NCI-H2171 treated with DMSO at 0.1 percent for 48 hours (cell line): ENCODE measurements around the gene MTARC2.
"Not testable (repeated sequence)": the region's sequence is repeated elsewhere in the genome, so short reads cannot be mapped to it uniquely, and the experiment has no call there.

Experiments used
- DNase-seq: peaks from one replicate; lab custom pipeline; 2025; lab: John Stamatoyannopoulos, UW

The MTARC2 gene

DNA sequence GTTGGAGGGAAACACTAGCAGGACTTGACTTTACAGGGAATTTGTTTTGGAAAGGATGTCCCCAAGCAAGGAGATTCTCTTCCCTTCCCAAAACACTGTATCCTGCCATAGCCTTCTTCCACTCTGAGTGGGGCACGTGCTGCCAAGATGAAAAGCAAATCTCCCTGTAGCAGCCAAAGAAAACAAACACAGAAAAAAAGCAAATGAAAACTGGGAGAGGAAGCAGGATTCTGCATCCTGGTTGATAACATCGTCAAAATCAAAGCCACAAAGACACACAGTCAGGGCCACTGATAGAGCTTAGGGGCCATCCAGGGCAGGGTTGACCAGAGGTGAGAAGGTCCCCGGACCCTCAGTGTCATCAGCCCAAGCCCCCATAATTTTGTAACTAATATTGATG is 16.0 kb upstream of the MTARC2 start:
- no peak for DNase-seq

DNA sequence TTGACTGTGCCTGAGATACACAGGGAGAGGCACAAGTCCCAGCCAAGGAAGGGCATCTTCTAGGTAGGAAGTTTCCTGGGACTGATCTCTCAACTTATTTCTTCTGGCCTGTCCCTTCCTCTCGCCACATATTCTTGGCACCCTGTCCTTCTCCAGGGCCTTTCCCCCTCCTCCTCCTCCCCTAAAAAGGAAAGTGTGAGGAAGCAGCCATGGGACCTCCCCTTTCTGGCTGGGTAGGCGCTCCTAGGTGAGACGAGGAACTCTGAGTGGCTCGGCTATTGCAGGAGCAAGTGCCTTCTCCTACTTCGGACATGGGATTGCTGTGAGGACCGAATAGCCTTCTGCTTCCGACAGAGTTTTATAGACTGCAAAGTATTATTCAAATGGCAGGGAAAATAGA is 15.5 kb upstream of the MTARC2 start:
- no peak for DNase-seq

DNA sequence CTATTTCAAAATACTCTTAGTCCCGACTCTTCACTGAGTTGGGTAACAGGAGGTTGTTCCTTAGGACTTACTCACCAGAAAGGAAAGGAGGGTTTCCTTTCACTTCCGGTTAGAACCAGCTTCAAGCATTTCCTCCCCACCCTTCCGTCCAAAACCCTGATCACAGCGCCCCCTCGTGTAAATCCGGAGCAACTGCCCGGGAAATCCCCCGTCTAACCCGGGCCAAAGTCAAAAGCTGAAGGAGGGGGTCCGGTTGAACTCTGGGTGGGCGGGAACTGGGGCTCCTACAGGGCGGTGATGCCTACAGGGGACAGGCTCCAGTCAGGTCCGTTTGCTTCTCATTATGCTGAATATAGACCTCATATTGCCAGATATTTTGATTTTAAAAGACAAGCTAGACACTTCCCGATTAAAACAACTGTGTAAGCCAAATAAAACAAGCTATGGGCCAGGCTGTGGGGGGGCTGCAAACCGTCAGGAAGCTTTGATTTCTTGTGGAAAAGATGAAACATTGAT is 15.0 kb upstream of the MTARC2 start:
- peak; percentile 79 for DNase-seq

DNA sequence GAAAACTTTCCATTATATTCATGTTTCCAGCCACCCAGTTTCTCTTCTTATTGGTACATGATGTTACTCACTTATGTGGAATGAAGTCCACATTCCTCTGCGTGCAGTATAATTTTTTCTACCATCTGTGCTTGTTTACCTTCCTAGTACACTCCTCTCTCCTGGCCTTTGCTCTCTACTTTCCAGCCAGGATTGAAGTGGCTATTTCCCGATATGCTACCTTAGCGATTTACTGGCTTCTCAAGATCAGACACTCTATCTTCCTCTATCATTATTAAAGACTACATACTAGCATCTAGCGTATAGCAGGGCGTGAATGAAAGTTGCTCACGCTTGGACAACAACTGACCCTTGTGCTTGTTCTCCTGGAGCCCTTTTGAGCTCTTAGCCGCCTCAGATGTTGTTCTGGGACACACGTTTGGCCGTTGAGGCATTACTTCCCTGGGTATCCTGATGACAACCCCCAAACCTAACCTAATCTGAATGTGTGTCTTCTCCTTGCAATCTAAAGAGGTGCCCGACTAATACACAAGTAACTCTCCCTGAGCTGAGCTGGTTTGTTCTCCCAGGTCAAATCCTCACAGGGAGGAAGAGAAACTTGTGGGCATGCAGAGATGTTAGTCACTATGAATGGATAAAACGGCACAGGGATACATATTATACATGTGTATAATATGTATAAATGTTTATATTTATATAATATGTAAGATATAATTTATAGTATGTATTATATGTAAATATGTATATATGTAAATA is 13.4 kb upstream of the MTARC2 start:
- peak; percentile 27 for DNase-seq

DNA sequence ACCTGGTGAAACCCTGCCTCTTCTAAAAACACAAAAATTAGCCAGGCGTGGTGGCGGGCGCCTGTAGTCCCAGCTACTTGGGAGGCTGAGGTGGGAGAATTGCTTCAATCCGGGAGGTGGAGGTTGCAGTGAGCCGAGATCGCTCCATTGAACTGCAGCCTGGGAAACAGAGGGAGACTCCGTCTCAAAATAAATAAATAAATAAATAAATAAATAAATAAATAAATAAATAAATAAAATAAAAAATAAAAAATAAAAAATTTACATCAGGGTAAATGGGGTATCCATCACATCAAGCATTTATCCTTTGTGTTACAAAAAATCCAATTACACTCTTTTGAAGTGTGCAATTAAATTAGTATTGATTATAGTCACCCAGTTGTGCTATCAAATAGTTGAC is 11.8 kb upstream of the MTARC2 start:
- not testable (repeated sequence) for DNase-seq

DNA sequence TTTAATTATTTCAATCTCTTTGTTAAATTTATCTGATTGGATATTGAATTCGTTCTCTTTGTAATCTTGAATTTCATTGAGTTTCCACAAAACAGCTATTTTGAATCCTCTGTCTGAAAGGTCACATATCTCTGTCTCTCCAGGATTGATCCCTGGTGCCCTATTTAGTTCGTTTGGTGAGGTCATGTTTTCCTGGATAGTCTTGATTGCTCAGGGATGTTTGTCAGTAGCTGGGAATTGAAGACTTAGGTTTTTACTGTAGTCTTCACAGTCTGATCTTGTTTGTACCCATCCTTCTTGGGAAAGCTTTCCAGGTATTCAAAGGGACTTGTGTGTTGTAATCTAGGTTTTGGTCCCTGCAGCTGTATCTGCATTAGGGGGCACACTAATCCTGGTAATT is 6.8 kb upstream of the MTARC2 start:
- DNase-seq, result no peak

DNA sequence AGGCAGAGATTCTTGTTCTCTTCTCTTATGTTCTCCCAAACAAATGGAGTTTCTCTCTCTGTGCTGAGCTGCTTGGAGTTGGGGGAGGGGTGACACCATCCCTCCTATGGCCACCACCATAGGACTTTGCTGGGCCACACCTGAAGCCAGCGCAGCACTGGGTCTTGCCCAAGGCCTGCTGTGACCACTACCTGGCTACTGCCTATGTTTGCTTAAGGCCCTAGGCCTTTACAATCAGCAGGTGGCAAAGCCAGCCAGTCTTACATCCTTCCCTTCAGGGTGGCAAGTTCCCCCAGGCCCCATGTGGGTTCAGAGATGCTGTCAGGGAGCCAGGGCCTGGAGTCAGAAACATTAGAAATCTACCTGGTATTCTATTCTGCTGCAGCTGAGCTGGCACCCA is 6.3 kb upstream of the MTARC2 start:
- no peak for DNase-seq

DNA sequence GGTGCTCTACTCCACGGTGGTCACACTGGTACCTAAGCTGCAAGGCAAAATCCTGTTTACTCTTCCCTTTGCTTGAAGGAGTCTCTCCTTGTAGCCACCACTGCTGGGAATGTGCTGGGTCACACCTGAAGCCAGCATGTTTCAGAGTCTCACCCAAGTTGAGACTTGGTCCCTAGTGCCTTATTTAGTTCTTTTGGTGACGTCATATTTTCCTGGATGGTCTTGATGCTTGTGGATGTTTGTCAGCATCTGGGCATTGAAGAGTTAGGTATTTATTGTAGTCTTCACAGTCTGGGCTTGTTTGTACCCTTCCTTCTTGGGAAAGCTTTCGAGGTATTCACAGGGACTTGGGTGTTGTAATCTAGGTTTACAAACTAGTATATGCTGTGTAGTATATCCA is 5.6 kb upstream of the MTARC2 start:
- DNase-seq, result no peak

DNA sequence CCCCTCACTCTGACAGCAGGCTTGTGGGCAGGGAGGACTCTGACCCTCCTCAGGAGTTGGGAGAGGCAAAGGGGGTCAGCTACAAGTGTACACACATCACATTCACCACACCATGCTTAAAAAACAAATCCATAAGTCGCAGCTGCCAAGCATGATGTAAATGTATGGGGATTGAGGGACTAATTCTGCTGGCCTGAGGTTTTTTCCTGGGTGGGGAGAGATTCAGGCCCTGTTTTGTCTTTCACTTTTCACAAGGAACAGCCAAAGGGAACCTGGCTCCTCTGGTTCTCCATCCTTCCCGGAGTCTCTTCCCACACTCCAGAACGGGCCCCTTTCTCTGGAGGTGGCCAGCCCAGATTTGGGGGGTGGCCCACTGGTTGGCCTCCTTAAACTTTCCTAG is 1.3 kb upstream of the MTARC2 start:
- no peak for DNase-seq

DNA sequence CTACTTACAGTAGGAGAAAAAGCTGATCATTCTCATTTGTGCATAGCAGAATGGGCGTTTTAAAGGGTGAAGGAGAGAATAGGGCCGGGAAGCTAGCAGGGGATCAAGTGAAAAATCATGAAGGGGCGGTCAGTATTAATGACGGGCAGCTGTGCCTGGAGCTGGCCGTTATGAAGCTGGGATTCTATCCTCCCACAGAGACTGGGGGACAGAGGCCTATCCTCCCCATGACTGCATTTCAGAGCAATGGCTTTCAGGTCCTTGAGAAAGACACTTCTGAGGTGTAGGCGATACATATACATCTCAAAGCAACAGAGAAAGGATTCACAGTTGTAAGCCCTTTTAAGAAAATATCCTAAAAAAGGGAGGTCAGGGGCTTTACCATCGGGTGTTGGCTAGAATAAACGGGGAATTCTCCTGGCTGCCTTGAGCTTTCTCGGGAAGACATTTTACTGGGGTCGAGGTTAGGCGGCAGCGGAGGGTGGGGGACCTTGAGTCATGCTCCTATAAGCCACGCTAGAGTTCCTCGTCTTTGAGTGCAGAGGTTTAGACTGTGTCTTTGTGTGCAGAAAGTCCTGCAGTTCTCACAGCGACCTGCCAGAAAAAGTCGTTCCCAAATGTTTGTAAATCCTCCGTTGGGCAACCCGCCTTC is 559 bp upstream of the MTARC2 start:
- no peak for DNase-seq

DNA sequence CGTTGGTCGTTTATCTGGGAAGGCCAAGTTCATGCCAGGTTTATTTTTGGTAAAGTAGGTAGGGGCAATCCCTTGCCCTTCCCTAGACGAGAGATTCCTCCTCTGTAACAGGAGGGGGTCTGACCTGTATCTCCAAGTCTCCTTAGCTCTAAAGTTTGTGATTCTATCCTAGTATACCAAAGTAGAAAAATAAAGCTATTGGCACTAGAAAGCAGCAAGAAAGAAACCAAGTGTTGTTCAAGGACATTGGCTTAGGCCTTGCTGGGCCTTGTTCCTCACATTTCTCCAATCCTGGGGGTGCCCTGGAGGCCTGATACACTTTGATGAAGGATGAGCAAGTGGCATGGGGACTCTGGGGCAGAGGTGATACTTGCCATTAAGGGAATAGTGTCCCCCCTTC is 814 bp downstream of the MTARC2 start:
- DNase-seq, result no peak

DNA sequence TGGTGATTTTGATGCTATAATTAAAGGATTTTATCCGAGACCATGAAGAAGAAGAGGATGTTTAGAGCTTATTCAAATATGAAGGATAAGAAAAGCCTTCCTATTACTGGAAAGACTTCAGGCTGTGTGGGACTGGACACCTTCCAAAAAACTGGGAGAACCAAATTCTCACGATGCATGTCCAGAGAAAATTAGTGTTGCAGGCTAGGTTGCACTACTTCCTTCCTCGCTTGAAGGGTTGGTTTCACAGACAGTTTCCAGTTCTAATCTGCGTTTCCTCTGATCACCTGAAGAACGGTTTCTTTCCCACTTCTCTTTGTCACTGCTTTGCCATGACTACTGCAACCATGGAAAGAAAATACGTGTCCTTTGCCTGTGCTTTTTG is 2.0 kb downstream of the MTARC2 start:
- DNase-seq, result no peak

DNA sequence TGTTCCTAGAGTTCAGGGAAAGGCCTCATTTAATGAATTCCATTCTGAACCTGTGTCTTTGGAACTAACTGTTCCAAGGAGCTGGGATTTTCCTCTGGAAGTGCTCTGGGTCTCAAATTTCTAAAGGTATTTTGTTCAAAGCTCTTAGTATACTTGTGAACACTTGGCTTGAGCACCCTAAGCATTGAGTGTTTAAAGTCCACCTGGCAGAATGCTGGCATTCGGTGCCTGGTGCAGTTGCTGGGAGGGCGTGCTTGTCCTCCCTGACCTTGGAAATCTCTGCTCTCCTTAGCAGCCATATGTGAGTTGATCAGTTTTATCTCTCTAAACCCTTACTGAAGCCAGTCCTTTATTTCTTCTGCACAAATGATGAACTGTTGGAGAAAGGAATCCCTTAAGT is 3.0 kb downstream of the MTARC2 start:
- no peak for DNase-seq

DNA sequence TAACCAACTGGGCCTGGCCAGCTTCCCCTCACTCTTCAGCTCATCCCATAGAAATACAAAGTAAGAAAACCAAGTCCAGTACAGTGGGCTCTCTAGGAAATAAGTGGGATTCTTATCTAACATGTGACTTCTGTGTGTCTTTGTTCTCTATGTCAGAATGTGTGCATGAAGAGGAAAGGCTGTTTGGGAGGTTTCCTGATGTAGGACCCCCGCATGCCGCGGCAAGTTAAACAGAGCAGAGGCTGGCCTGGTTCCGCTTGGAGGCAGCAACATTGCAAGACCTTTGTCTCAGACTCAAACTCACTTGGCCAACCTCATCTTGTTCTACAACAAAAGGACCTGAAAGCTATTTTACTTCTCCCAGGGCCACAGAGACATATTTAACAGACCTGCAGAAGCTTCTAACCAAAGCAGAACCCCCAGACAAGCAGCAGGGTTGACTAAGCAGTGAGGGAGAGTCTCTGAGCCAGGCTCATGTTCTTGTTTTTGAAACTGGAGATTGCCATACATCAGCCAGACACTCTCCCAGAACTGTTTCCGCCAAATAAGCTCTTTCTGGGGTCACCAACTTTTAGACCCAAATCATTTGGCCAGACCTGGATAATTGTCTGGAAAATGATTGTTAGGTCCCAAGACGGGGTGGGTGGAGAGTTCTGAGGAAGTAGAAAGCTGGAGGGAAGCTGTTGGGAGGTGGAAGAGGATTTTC is 6.2 kb downstream of the MTARC2 start:
- no peak for DNase-seq

DNA sequence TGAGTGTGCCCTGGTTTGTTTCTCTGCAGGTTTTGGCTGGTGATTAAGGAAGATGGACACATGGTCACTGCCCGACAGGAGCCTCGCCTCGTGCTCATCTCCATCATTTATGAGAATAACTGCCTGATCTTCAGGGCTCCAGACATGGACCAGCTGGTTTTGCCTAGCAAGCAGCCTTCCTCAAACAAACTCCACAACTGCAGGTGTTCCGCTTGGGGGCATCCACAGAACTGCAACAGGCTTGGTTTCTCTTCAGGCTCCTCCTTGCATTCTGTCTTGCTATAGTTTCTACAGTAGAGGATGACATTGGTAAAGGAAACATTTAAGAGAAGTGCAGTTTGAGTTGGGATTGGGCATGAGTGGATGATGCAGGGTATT is 6.8 kb downstream of the MTARC2 start:
- DNase-seq, result no peak

DNA sequence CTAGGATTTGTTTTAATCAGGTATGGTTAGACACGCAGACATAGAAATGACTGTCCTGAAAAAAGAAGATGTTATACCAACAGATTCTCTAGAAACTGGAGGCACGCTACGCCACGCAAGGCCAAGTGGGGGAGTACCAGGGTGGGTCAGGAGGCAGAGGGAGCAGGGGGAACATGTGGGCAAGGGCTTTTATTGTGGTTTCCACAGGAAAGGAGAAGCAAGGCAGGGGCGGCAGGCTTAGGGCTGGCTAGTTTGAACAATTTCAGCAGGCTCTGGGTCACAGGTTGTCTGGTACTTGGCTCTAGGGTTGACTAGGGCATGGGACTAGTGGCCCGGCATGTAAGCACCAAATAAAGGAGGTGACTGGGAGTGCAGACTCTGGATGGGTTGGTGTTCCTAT is 7.2 kb downstream of the MTARC2 start:
- DNase-seq, result no peak

DNA sequence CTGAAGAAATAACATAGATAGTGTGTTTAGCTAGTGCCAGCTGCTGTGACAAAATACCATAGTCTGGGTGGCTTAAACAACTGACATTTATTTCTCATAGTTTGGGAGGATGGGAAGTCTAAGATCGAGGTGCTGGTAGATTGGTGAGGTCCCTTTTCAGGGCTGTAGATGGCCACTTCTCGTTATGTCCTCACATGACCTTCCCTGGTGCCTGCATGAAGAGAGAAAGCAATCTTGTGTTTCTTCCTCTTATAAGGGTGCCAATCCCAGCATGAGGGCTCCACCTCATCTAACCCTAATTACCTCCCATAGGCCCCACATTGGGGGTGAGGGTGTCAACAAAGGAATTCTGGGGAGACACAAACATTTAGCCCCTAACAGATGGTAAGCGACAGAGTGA is 9.3 kb downstream of the MTARC2 start:
- DNase-seq, result no peak

DNA sequence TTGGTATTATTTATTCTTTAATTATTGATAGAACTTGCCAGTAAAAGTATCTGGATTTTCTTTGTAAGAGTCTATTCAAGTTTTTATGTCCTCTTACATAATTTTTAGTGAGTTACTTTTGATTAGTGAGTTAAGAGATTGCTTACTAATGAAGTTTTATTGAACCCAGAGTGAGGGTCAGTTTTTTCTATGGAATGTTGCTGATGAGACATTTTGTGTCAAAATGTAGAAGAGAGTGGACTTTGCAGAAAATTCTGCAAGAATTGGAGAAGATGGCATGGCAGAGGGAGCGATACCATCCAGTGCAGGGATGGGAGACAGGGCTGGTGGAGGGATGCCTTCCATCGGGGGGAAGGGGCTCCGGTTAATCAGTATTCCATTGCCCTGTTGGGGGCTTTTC is 11.0 kb downstream of the MTARC2 start:
- DNase-seq, result no peak

DNA sequence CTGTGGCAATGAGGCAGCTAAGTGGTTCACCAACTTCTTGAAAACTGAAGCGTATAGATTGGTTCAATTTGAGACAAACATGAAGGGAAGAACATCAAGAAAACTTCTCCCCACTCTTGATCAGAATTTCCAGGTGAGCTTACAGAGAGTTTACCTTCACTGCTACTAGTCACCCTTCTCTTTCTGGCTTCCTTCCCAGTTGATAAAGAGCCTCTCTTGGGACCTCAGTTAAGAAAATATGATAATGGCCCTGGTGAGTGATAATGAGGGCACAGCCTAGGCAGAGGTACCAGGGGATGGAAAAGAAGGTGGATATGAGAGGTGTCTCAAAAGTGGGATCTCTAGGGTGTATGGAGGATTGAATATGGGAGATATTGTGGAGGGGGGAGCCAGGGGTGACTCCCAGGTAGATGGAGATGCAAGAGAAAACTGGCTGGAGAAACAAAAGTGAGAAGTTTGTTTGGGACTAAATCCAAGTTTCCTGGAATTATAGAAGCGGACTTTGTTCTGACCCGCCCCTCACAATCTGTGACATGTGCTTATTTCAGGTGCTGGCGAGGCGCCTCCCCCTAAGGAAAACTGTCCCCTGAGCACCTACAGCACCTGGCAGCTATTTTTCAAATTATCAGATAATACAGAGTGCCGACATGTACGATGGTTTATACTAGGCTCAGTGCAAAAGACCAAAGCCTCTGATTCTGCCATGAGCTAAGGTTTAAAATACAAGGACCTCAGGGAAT is 13.7 kb downstream of the MTARC2 start:
- DNase-seq, result peak; percentile 40

DNA sequence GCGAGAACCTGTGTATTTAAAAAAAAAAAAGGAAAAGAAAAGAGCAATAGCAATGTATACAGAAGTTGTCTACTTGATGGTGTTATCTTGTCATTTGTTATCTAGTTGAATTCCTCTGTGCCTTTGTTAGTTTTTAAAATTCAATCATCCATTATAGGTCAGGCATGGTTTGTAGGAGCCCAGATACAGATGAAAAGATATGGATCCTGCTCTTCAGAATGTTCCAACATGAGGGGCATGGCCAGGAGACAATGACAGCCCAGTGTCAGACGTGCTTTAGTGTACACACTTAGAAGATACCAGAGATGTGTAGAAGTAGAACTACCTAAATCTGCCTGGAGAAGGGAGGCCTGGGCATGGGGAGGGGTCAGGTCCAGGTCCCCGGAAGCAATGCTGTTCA is 16.6 kb downstream of the MTARC2 start:
- DNase-seq, result no peak

DNA sequence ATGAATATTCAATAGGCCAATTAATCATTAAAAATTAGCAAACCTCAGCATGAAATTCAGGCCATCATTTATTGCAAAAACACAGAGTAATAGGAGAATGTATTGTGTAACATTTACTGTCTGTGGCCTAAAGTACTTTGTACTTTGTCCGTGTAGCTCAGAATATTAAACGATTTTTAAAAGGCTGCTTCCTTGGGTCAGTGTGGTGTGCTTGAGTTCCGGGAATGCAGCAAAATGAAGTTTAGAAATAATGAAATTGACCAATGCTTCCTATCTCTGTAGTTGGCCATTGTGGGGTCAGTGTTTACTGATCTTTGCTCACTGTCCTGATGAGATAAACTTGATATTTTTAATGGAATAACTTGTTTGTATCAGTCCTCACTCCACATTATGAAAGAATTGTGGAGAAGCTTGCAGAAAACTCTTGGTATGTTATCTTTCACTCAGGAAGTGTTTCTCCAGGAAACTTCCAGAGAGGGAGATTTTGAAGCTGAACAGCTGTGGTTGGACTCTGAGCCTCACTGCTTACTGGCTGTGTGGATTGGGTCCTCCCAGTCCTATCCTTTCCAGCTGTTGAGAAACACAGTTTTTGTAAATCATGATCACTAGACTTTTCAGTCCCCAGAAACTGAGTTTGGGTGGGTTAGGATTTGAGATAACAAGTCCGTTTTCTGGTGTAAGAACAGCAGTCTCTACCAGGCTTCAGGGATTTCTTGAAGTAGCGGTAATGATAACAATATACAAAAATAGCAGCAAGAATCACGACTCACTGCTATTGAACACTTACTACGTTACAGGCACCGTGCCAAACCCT is 19.4 kb downstream of the MTARC2 start:
- DNase-seq, result no peak

DNA sequence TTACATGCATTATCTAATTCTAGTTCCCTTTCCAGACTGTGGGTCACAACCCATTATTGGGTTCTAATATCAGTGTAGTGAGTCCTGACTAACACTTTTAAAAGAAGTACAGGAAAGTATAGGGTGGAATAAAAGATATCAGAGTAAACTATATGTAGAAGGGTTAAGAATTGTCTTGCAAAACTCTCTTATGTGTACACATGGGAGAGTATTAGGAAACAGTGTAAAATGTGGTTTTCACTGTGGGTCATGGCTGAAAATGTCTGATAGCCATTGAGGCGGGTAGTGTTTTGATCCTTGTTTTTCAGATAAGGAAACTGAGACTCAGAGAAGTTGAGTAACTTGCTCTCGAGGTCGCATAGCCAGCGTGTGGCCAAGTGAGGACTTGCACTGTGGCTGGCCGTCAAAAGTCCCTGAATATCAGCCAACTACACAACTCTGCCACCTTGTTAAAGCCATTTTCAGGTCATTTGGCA is 20.0 kb downstream of the MTARC2 start:
- DNase-seq, result no peak
